HEK293 (cell line): ENCODE measurements around the gene GRM4.

Experiments
- CTCF ChIA-PET: fragments of 350-600 bp; formaldehyde crosslinking; extraction: SDS; loops from one replicate; lab custom pipeline; 2021; ENCODE audit warnings: antibody characterized with exemption; lab: Yijun Ruan, JAX
- POLR2A ChIA-PET: fragments of 300-600 bp; formaldehyde crosslinking; extraction: SDS; loops from one replicate; lab custom pipeline; 2020; ENCODE audit warnings: antibody characterized with exemption, inconsistent platforms; lab: Yijun Ruan, JAX
- H3K27ac ChIP-seq: fragments of 200-500 bp; sonication (Bioruptor generic); 2 replicates; pipeline ENCODE4 v1.5.1; 2014; ENCODE audit warnings: low read depth, low read length, control low read depth, inconsistent platforms; ENCODE audit errors: extremely low read depth
- H3K36me3 ChIP-seq, 2 experiments: fragments of 200-500 bp in 1 of 2; sonication (Bioruptor generic) in 1 of 2; 1 replicate in 1 of 2; 2 replicates in 1 of 2; pipeline ENCODE4 v1.5.1; 2014 to 2017; ENCODE audit warnings: inconsistent platforms in 2 of 2, low read length in 2 of 2; ENCODE audit not compliant: control insufficient read depth in 2 of 2, insufficient read depth in 1 of 2
- H3K4me1 ChIP-seq: fragments of 200-500 bp; sonication (Bioruptor generic); 2 replicates; pipeline ENCODE4 v1.5.1; 2014; ENCODE audit warnings: mild to moderate bottlenecking, low read length, inconsistent platforms; ENCODE audit not compliant: control insufficient read depth, insufficient read depth
- H3K4me3 ChIP-seq: 2 replicates; pipeline ENCODE4 v1.5.1; 2011; ENCODE audit warnings: low read depth, mild to moderate bottlenecking, control low read depth, low read length, moderate library complexity
- H3K9me3 ChIP-seq: fragments of 200-500 bp; sonication (Bioruptor generic); 2 replicates; pipeline ENCODE4 v1.5.1; 2014; ENCODE audit warnings: low read depth, low read length, inconsistent platforms; ENCODE audit not compliant: control insufficient read depth, insufficient read depth
- PATZ1 ChIP-seq: fragments of 450-650 bp; formaldehyde crosslinking; IDR thresholded peaks from 2 replicates; pipeline ENCODE4 v1.5.1; 2016; ENCODE audit warnings: missing biosample characterization, missing genetic modification characterization
- SALL2 ChIP-seq: fragments of 450-650 bp; formaldehyde crosslinking; IDR thresholded peaks from 2 replicates; pipeline ENCODE4 v1.5.0; 2017; ENCODE audit warnings: missing biosample characterization, mild to moderate bottlenecking, missing genetic modification characterization, borderline replicate concordance
- ZBTB48 ChIP-seq: fragments of 450-650 bp; formaldehyde crosslinking; IDR thresholded peaks from 2 replicates; pipeline ENCODE4 v1.5.1; 2016; ENCODE audit warnings: missing biosample characterization, missing genetic modification characterization
- ZNF138 ChIP-seq: fragments of 450-650 bp; formaldehyde crosslinking; IDR thresholded peaks from 2 replicates; pipeline ENCODE4 v1.5.1; 2016; ENCODE audit warnings: missing biosample characterization, missing genetic modification characterization, borderline replicate concordance
- ZNF155 ChIP-seq: fragments of 450-650 bp; formaldehyde crosslinking; IDR thresholded peaks from 2 replicates; pipeline ENCODE4 v1.5.1; 2016; ENCODE audit warnings: missing biosample characterization, missing genetic modification characterization
- ZNF239 ChIP-seq: fragments of 450-650 bp; formaldehyde crosslinking; IDR thresholded peaks from 2 replicates; pipeline ENCODE4 v1.5.1; 2016; ENCODE audit warnings: missing biosample characterization, missing genetic modification characterization
- ZNF24 ChIP-seq: fragments of 450-650 bp; formaldehyde crosslinking; IDR thresholded peaks from 2 replicates; pipeline ENCODE4 v1.5.1; 2016; ENCODE audit warnings: missing biosample characterization, missing genetic modification characterization
- ZNF394 ChIP-seq: fragments of 450-650 bp; formaldehyde crosslinking; IDR thresholded peaks from 2 replicates; pipeline ENCODE4 v1.5.1; 2016; ENCODE audit warnings: missing biosample characterization, missing genetic modification characterization, mild to moderate bottlenecking, moderate library complexity, borderline replicate concordance
- ZNF426 ChIP-seq: fragments of 450-650 bp; formaldehyde crosslinking; IDR thresholded peaks from 2 replicates; pipeline ENCODE4 v1.5.1; 2017; ENCODE audit warnings: missing biosample characterization, missing genetic modification characterization, mild to moderate bottlenecking, inconsistent platforms, moderate library complexity
- ZNF488 ChIP-seq: fragments of 450-650 bp; formaldehyde crosslinking; IDR thresholded peaks from 2 replicates; pipeline ENCODE4 v1.5.1; 2016; ENCODE audit warnings: missing biosample characterization, missing genetic modification characterization
- ZNF548 ChIP-seq: fragments of 450-650 bp; formaldehyde crosslinking; IDR thresholded peaks from 2 replicates; pipeline ENCODE4 v1.5.1; 2016; ENCODE audit warnings: missing biosample characterization, missing genetic modification characterization
- ZNF623 ChIP-seq: fragments of 450-650 bp; formaldehyde crosslinking; IDR thresholded peaks from 2 replicates; pipeline ENCODE4 v1.5.1; 2016; ENCODE audit warnings: missing biosample characterization, missing genetic modification characterization
- ZNF664 ChIP-seq: fragments of 450-650 bp; formaldehyde crosslinking; IDR thresholded peaks from 2 replicates; pipeline ENCODE4 v1.5.1; 2016; ENCODE audit warnings: missing biosample characterization, missing genetic modification characterization
- ZNF704 ChIP-seq: fragments of 450-650 bp; formaldehyde crosslinking; IDR thresholded peaks from 2 replicates; pipeline ENCODE4 v1.5.1; 2016; ENCODE audit warnings: missing biosample characterization, missing genetic modification characterization
- ZNF768 ChIP-seq: fragments of 450-650 bp; formaldehyde crosslinking; IDR thresholded peaks from 2 replicates; pipeline ENCODE4 v1.5.1; 2018; ENCODE audit warnings: missing biosample characterization, mild to moderate bottlenecking, missing genetic modification characterization
- ZNF792 ChIP-seq: fragments of 450-650 bp; formaldehyde crosslinking; IDR thresholded peaks from 2 replicates; pipeline ENCODE4 v1.5.1; 2016; ENCODE audit warnings: missing biosample characterization, missing genetic modification characterization
- ZSCAN18 ChIP-seq: fragments of 450-650 bp; formaldehyde crosslinking; IDR thresholded peaks from 2 replicates; pipeline ENCODE4 v1.5.1; 2016; ENCODE audit warnings: missing biosample characterization, missing genetic modification characterization

Gene GRM4

DNA sequence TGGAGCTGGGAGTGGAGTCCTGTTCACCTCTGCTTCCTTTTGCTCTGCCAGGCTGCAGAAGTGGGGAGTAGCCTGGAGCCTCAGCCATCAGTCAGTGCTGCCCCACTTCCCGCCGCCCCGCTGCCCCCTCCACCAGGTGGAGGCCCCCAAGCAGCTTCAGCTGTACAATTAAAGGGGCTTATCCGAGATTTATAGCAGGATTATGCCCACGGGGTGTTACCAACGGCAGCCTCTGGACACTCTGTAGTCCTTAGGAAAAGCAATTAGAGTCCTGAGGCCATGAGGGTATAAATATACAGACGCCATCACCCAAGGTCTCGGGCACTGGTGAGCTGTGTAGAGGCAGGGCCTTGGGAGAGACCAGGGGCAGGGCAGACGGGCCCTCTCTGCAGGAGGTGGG is 55.4 kb downstream of the GRM4 start:
- CTCF ChIA-PET, result interaction anchor here (0.6 kb wide), 1 partner anchor 27 kb away, joined by 4 read pairs; no protein-coding TSS in a partner anchor
- TF ChIP-seq SALL2 (no peak), ZBTB48 (no peak), ZNF792 (no peak), ZNF138 (tag by site-specific recombination) (no peak), ZSCAN18 (tag by site-specific recombination) (no peak), ZNF394 (no peak), ZNF488 (tag by site-specific recombination) (no peak), ZNF24 (no peak), ZNF426 (tag by site-specific recombination) (no peak), ZNF155 (tag by site-specific recombination) (no peak)
- TF ChIP-seq, all 188 proteins: peak for 0
- Histone ChIP-seq H3K4me1 (no peaks in the 10 kb centered on the region), H3K9me3 (no peaks in the 10 kb centered on the region), H3K4me3 (no peak overlapping the region), H3K27ac (no peak overlapping the region), H3K36me3 (no peaks in the 10 kb centered on the region)
- POLR2A ChIA-PET, result no interaction called here

- Histone ChIP-seq H3K9me3 (no peaks in the 10 kb centered on the region), H3K36me3 (no peaks in the 10 kb centered on the region), H3K27ac (no peak overlapping the region), H3K4me1 (no peaks in the 10 kb centered on the region), H3K4me3 (no peak overlapping the region)
- TF ChIP-seq ZNF664 (peak; percentile 54), ZNF768 (tag by site-specific recombination) (peak; percentile 72; the same call in 1 of the 2 replicates), ZNF548 (tag by site-specific recombination) (no peak), ZNF704 (tag by site-specific recombination) (no peak)
- CTCF ChIA-PET, result interaction anchor here (0.7 to 1.0 kb wide), 3 partner anchors 12 to 1118 kb away, joined by 3 read pairs; no protein-coding TSS in a partner anchor
- POLR2A ChIA-PET, result no interaction called here
Measured at GRCh38 chr6:34086558-34086957, 59.3 kb downstream of the GRM4 start.

DNA sequence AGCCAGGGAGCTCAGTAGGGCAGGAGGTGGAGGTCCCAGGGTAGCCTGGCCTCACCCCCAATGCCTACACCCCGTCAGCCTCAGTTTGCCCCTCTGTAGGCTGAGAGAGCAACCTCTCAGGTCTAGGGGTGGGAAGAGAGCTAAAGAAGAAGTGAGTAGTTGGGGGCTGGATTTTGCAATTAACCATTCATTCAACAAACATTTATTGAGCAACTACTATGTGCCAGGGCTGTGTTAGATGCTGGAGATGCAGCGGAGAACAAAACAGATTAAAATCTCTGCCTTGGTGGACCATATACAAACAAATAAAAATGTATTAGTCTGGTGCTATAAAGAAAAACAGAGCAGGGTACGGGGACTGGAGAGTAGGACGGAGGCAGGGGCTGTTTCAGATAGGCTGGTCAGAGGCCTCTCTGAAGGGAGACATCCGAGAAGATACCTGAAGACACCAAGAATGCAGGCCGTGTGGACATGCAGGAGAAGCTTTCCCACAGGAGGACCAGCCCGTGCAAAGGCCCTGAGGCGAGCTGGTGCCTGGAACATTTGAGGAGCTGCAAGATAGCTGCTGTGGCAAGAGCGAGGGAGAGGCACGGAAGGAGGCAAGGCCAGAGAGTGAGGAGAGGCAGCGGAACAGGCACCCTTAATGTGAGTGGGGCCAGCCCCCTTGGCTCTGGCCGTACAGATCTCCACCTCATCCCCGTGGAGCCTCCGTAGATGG is 60.3 kb downstream of the GRM4 start:
- H3K9me3 ChIP-seq, result no peaks in the 10 kb centered on the region
- no peak overlapping the region for H3K4me3 ChIP-seq
- TF ChIP-seq ZNF623 (tag by site-specific recombination) (peak; percentile 93), ZNF664 (peak; percentile 92), ZNF239 (tag by site-specific recombination) (no peak), PATZ1 (tag by site-specific recombination) (no peak)

More for the DNA sequence above, 60.3 kb downstream of the GRM4 start:
- Histone ChIP-seq H3K4me1 (no peaks in the 10 kb centered on the region), H3K36me3 (no peaks in the 10 kb centered on the region), H3K27ac (no peak overlapping the region)
- ChIA-PET POLR2A (no interaction called here), CTCF (no interaction called here)
